B cell (primary cell): ENCODE results near the gene PTPRC. TPM values are rescaled to one million over a fixed set of nuclear protein-coding genes. Genes with fewer than 3 reads are reported as not detected.

Experiments used
- ATAC-seq: fragments of 200-7000 bp; cut with Tn5 transposase; one replicate; pipeline ENCODE4 v1.10.0; 2021; ENCODE audit warnings: low read depth, mild to moderate bottlenecking, moderate number of reproducible peaks, moderate library complexity
- CTCF ChIA-PET: fragments of 350-600 bp; sonication (Branson Sonifier 250); formaldehyde crosslinking; loops from one replicate; lab custom pipeline; 2021; ENCODE audit warnings: antibody characterized with exemption, inconsistent platforms; lab: Charles Lee
- POLR2A ChIA-PET: fragments of 350-600 bp; sonication (Branson Sonifier 250); formaldehyde crosslinking; loops from one replicate; lab custom pipeline; 2021; ENCODE audit warnings: antibody characterized with exemption; lab: Charles Lee
- DNase-seq: peaks from one replicate; pipeline ENCODE4 v3.0.0; 2013
- H2AFZ ChIP-seq: 2 replicates; pipeline ENCODE4 v1.6.1; 2012; ENCODE audit warnings: mild to moderate bottlenecking, low read depth, low read length; ENCODE audit not compliant: insufficient read depth, poor library complexity, severe bottlenecking
- H3K27ac ChIP-seq, 2 donors: 1 replicate in 1 of 2; 2 replicates in 1 of 2; pipeline ENCODE4 v1.5.1; 2012 to 2013; ENCODE audit warnings: low read length in 2 of 2, mild to moderate bottlenecking in 2 of 2, moderate library complexity in 1 of 2
- H3K27me3 ChIP-seq, 4 experiments: fragments of 200-600 bp in 1 of 4; sonication (generic) in 1 of 4; replicated peaks in 1 of 4; 1 replicate in 2 of 4; 2 replicates in 2 of 4; pipeline versions ENCODE4 v1.6.1 to v1.7.0; 2013 to 2016; ENCODE audit warnings: low read length in 3 of 4, mild to moderate bottlenecking in 2 of 4, mixed read lengths in 1 of 4, moderate library complexity in 1 of 4; ENCODE audit not compliant: insufficient read depth in 4 of 4, control insufficient read depth in 3 of 4; ENCODE audit errors: control extremely low read depth in 1 of 4
- H3K36me3 ChIP-seq, 2 experiments: replicated peaks in 1 of 2; 1 replicate in 1 of 2; 2 replicates in 1 of 2; pipeline versions ENCODE4 v1.6.1 to v1.7.1; 2013; ENCODE audit warnings: low read length in 1 of 2; ENCODE audit not compliant: insufficient read depth in 2 of 2, control insufficient read depth in 1 of 2; ENCODE audit errors: control extremely low read depth in 1 of 2, extremely low read depth in 1 of 2
- H3K4me1 ChIP-seq, 2 donors: fragments of 200-600 bp in 1 of 2; sonication (generic) in 1 of 2; 1 replicate in 1 of 2; 2 replicates in 1 of 2; pipeline versions ENCODE4 v1.5.1 to v1.6.1; 2013 to 2017; ENCODE audit warnings: low read length in 2 of 2; ENCODE audit not compliant: control insufficient read depth in 2 of 2, insufficient read depth in 2 of 2
- H3K4me2 ChIP-seq: replicated peaks from 2 replicates; pipeline ENCODE3; 2012; ENCODE audit warnings: mild to moderate bottlenecking, low read depth, low read length; ENCODE audit not compliant: poor library complexity, severe bottlenecking
- H3K4me3 ChIP-seq, 5 experiments: fragments of 200-600 bp in 1 of 5; sonication (generic) in 1 of 5; 1 replicate in 3 of 5; 2 replicates in 2 of 5; pipeline versions ENCODE4 v1.5.1 to v1.7.0; 2011 to 2016; ENCODE audit warnings: low read length in 4 of 5, mild to moderate bottlenecking in 4 of 5, low read depth in 2 of 5, control low read depth in 1 of 5, moderate library complexity in 1 of 5; ENCODE audit not compliant: insufficient read depth in 1 of 5; ENCODE audit errors: control extremely low read depth in 1 of 5, extremely low read depth in 1 of 5
- H3K79me2 ChIP-seq: fragments of 200-600 bp; sonication (generic); one replicate; pipeline ENCODE4 v1.6.0; 2016; ENCODE audit warnings: low read length; ENCODE audit not compliant: control insufficient read depth, insufficient read depth
- H3K9ac ChIP-seq: fragments of 200-600 bp; sonication (generic); 2 replicates; pipeline ENCODE4 v1.6.1; 2017; ENCODE audit warnings: mild to moderate bottlenecking, low read length, moderate library complexity
- H3K9me3 ChIP-seq, 3 donors: one replicate each; pipeline versions ENCODE4 v1.6.1 to v1.7.1; 2013; ENCODE audit warnings: low read length in 2 of 3; ENCODE audit not compliant: control insufficient read depth in 2 of 3, insufficient read depth in 1 of 3; ENCODE audit errors: control extremely low read depth in 1 of 3
- H4K20me1 ChIP-seq: 2 replicates; pipeline ENCODE4 v1.6.0; 2012; ENCODE audit warnings: mild to moderate bottlenecking, low read length; ENCODE audit not compliant: insufficient read depth, control insufficient read depth, poor library complexity, severe bottlenecking
- H3K27ac Mint-ChIP-seq: one replicate; pipeline ENCODE4 v1.8.0; 2021; ENCODE audit warnings: mixed read lengths
- H3K27me3 Mint-ChIP-seq: one replicate; pipeline ENCODE4 v1.8.0; 2021; ENCODE audit warnings: mixed read lengths
- H3K4me1 Mint-ChIP-seq: one replicate; pipeline ENCODE4 v1.8.0; 2021; ENCODE audit warnings: mixed read lengths
- H3K4me3 Mint-ChIP-seq: one replicate; pipeline ENCODE4 v1.8.0; 2021; ENCODE audit warnings: mixed read lengths
- H3K9me3 Mint-ChIP-seq: one replicate; pipeline ENCODE4 v1.8.0; 2022; ENCODE audit warnings: mixed read lengths; ENCODE audit not compliant: insufficient read depth
- EZH2 ChIP-seq: IDR thresholded peaks from 2 replicates; pipeline ENCODE4 v1.6.1; 2012; ENCODE audit warnings: borderline replicate concordance, low read depth, mild to moderate bottlenecking, moderate library complexity, low read length; ENCODE audit not compliant: insufficient read depth, poor library complexity, severe bottlenecking
- WGBS: methylation state at CpG from one replicate; pipeline ENCODE4 v1.1.5; 2013; ENCODE audit warnings: missing lambda C conversion rate; ENCODE audit not compliant: insufficient coverage; 5-methylcytosine and 5-hydroxymethylcytosine counted together
- intact Hi-C: fragments of 100-400 bp; cut with micrococcal nuclease; formaldehyde crosslinking; loops from one replicate; pipeline ENCODE4 v1.10.0; 2022
- polyA plus RNA-seq: library from polyadenylated mRNA; depleted of rRNA; stranded (reverse); fragments of >200 nt; gene quantifications from 2 replicates; pipeline ENCODE4 v1.2.3, GENCODE V29; 2012
- total RNA-seq, 2 donors: library from RNA; stranded (reverse); fragments of 120-200 nt in 1 of 2; gene quantifications; 1 replicate in 1 of 2; 2 replicates in 1 of 2; pipeline versions ENCODE4 v1.2.3 to v1.2.4, GENCODE V29; 2013 to 2022
- TF ChIP-seq, protein P1 (sequence below): fragments of 200-600 bp; IDR thresholded peaks from one replicate; pipeline ENCODE4 v1.8.0; 2022; ENCODE audit warnings: antibody characterized with exemption, mild to moderate bottlenecking

The PTPRC gene
- total and polyA plus RNA-seq, 2 donors (not counting 1 experiment from before 2014, with no cell fraction given) = 151 to 543 TPM

GRCh38 chr1:198761859-198762616, 123.2 kb downstream of the PTPRC start:
- peaks cover 11% of the 10 kb centered on the region for H4K20me1 ChIP-seq
- H3K9ac ChIP-seq = no peak overlapping the region
- H3K4me2 ChIP-seq = no peak overlapping the region
- H2AFZ ChIP-seq = no peak overlapping the region
- peaks cover 41% of the 10 kb centered on the region for H3K4me1 Mint-ChIP-seq
- H3K27ac ChIP-seq = peak overlapping the region in 1 of 2 donors; percentile 48
- H3K4me1 ChIP-seq = peaks cover 5 to 7% of the 10 kb centered on the region in 2 donors
- H3K36me3 ChIP-seq = peaks cover 0 to 4% of the 10 kb centered on the region in 2 experiments
- no peaks in the 10 kb centered on the region for H3K9me3 Mint-ChIP-seq
- no peaks in the 10 kb centered on the region for H3K27me3 ChIP-seq
- ATAC-seq (no peak), DNase-seq (no peak)
- WGBS = no CpG with 5 or more reads among the region's 4 CpGs
- H3K27ac Mint-ChIP-seq = peak overlapping the region; percentile 42
- H3K9me3 ChIP-seq = no peaks in the 10 kb centered on the region
- no peak overlapping the region for H3K4me3 Mint-ChIP-seq
- intact Hi-C loops = no loop called here
- TF ChIP-seq EZH2 = no peak
- TF ChIP-seq, protein P1, sequence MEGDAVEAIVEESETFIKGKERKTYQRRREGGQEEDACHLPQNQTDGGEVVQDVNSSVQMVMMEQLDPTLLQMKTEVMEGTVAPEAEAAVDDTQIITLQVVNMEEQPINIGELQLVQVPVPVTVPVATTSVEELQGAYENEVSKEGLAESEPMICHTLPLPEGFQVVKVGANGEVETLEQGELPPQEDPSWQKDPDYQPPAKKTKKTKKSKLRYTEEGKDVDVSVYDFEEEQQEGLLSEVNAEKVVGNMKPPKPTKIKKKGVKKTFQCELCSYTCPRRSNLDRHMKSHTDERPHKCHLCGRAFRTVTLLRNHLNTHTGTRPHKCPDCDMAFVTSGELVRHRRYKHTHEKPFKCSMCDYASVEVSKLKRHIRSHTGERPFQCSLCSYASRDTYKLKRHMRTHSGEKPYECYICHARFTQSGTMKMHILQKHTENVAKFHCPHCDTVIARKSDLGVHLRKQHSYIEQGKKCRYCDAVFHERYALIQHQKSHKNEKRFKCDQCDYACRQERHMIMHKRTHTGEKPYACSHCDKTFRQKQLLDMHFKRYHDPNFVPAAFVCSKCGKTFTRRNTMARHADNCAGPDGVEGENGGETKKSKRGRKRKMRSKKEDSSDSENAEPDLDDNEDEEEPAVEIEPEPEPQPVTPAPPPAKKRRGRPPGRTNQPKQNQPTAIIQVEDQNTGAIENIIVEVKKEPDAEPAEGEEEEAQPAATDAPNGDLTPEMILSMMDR = no peak
- CTCF ChIA-PET = interaction anchor here (1.2 kb wide), 1 partner anchor 11 kb away, joined by 3 read pairs; no protein-coding TSS in a partner anchor
- H3K27me3 Mint-ChIP-seq = no peaks in the 10 kb centered on the region
- H3K4me3 ChIP-seq = no peak overlapping the region
- POLR2A ChIA-PET = no interaction called here
- no peaks in the 10 kb centered on the region for H3K79me2 ChIP-seq

GRCh38 chr1:198763298-198763714, 124.5 kb downstream of the PTPRC start:
- Histone ChIP-seq H3K36me3 (no peaks in the 10 kb centered on the region), H4K20me1 (peaks cover 11% of the 10 kb centered on the region), H3K4me3 (no peak overlapping the region), H3K27ac (no peak overlapping the region), H3K27me3 (no peaks in the 10 kb centered on the region), H2AFZ (no peak overlapping the region), H3K79me2 (no peaks in the 10 kb centered on the region), H3K9me3 (no peaks in the 10 kb centered on the region), H3K9ac (no peak overlapping the region), H3K4me1 (peaks cover 5 to 7% of the 10 kb centered on the region in 2 donors), H3K4me2 (no peak overlapping the region)
- H3K4me3 Mint-ChIP-seq = no peak overlapping the region
- no CpG with 5 or more reads among the region's 1 CpG for WGBS
- H3K27ac Mint-ChIP-seq = no peak overlapping the region
- no peaks in the 10 kb centered on the region for H3K9me3 Mint-ChIP-seq
- ATAC-seq (no peak), DNase-seq (no peak)
- H3K4me1 Mint-ChIP-seq = peaks cover 41% of the 10 kb centered on the region
- intact Hi-C loops = no loop called here
- no peak for TF ChIP-seq EZH2
- TF ChIP-seq, protein P1 = no peak
- ChIA-PET CTCF (no interaction called here), POLR2A (no interaction called here)
- H3K27me3 Mint-ChIP-seq = no peaks in the 10 kb centered on the region
